H1 (cell line): Measurements from ENCODE around the gene LY9. TPM values are rescaled to one million over a fixed set of nuclear protein-coding genes. Genes with fewer than 3 reads are reported as not detected.

Source experiments
- CTCF ChIA-PET: fragments of 300-600 bp; sonication (Branson Sonifier 250); formaldehyde crosslinking; loops from one replicate; lab custom pipeline; 2021; ENCODE audit not compliant: partially characterized antibody; lab: Charles Lee
- POLR2A ChIA-PET: fragments of 300-600 bp; sonication (Branson Sonifier 250); formaldehyde crosslinking; loops from one replicate; lab custom pipeline; 2021; ENCODE audit warnings: inconsistent platforms; ENCODE audit not compliant: partially characterized antibody; lab: Charles Lee
- DNase-seq, 2 experiments: peaks; one replicate each; pipeline versions ENCODE4 v3.0.0 to v3.0.0-alpha.2; 2010 to 2022; ENCODE audit warnings: low spot score in 2 of 2, low read depth in 1 of 2, mixed read lengths in 1 of 2
- FAIRE-seq: peaks from 2 replicates; lab custom pipeline; 2011; peaks lifted over from hg19 to GRCh38; lab: Jason Lieb, UNC
- H2AFZ ChIP-seq: 2 replicates; pipeline ENCODE4 v1.8.1; 2012; ENCODE audit warnings: low read length, inconsistent platforms
- H2AK5ac ChIP-seq: 2 replicates; pipeline ENCODE4 v1.6.1; 2013; ENCODE audit warnings: low read depth, low read length
- H2BK120ac ChIP-seq: replicated peaks from 2 replicates; pipeline ENCODE3; 2013; ENCODE audit warnings: low read depth, low read length, inconsistent platforms
- H2BK12ac ChIP-seq: 2 replicates; pipeline ENCODE4 v1.6.1; 2013; ENCODE audit warnings: low read depth, low read length
- H2BK15ac ChIP-seq: 2 replicates; pipeline ENCODE4 v1.6.1; 2013; ENCODE audit warnings: low read length
- H2BK20ac ChIP-seq: 2 replicates; pipeline ENCODE4 v1.6.1; 2013; ENCODE audit warnings: low read length
- H2BK5ac ChIP-seq: 2 replicates; pipeline ENCODE4 v1.6.1; 2013; ENCODE audit warnings: low read depth, low read length
- H3K14ac ChIP-seq: 2 replicates; pipeline ENCODE4 v1.6.1; 2013; ENCODE audit warnings: inconsistent platforms; ENCODE audit not compliant: insufficient read length
- H3K18ac ChIP-seq: 2 replicates; pipeline ENCODE4 v1.6.1; 2013; ENCODE audit warnings: low read length; ENCODE audit errors: extremely low read depth
- H3K23ac ChIP-seq: 2 replicates; pipeline ENCODE4 v1.6.1; 2013; ENCODE audit warnings: inconsistent platforms; ENCODE audit not compliant: insufficient read length
- H3K23me2 ChIP-seq: 2 replicates; pipeline ENCODE4 v1.6.1; 2013; ENCODE audit warnings: low read depth, low read length
- H3K27ac ChIP-seq: 2 replicates; pipeline ENCODE4 v1.6.1; 2011; ENCODE audit warnings: low read depth, low read length, inconsistent platforms
- H3K27me3 ChIP-seq, 4 experiments: replicated peaks in 1 of 4; 1 replicate in 1 of 4; 2 replicates in 3 of 4; pipeline versions ENCODE4 v1.6.1 to v1.8.1; 2011 to 2013; ENCODE audit warnings: low read length in 3 of 4, mild to moderate bottlenecking in 3 of 4, inconsistent platforms in 2 of 4, mixed read lengths in 2 of 4, moderate library complexity in 1 of 4; ENCODE audit not compliant: control insufficient read depth in 3 of 4, insufficient read depth in 3 of 4; ENCODE audit errors: extremely low read depth in 1 of 4
- H3K36me3 ChIP-seq, 4 experiments: 2 replicates each; pipeline versions ENCODE4 v1.6.1 to v1.8.1; 2011 to 2013; ENCODE audit warnings: mild to moderate bottlenecking in 4 of 4, low read length in 3 of 4, moderate library complexity in 2 of 4, control low read depth in 1 of 4, inconsistent platforms in 1 of 4; ENCODE audit not compliant: insufficient read depth in 4 of 4, control insufficient read depth in 2 of 4
- H3K4ac ChIP-seq: replicated peaks from 2 replicates; pipeline ENCODE3; 2013; ENCODE audit warnings: low read length, low read depth, mixed read lengths, inconsistent platforms; ENCODE audit not compliant: insufficient read length
- H3K4me1 ChIP-seq, 4 experiments: replicated peaks in 1 of 4; 1 replicate in 1 of 4; 2 replicates in 3 of 4; pipeline versions ENCODE4 v1.6.1 to v1.8.1; 2011 to 2013; ENCODE audit warnings: low read length in 3 of 4, inconsistent platforms in 2 of 4, mixed read lengths in 1 of 4; ENCODE audit not compliant: insufficient read depth in 4 of 4, control insufficient read depth in 3 of 4
- H3K4me2 ChIP-seq, 2 experiments: 2 replicates each; pipeline versions ENCODE4 v1.6.1 to v1.8.1; 2011 to 2013; ENCODE audit warnings: low read depth in 2 of 2, low read length in 2 of 2, control low read depth in 1 of 2, inconsistent platforms in 1 of 2, mild to moderate bottlenecking in 1 of 2; ENCODE audit not compliant: insufficient read depth in 1 of 2
- H3K4me3 ChIP-seq, 4 experiments: fragments of 200-600, 300-600 bp in 1 of 4; sonication (generic), shearing (Covaris generic), sonication (Bioruptor Twin) in 1 of 4; 2 replicates each; pipeline versions ENCODE4 v1.5.1 to v1.8.1; 2011 to 2016; ENCODE audit warnings: low read length in 4 of 4, low read depth in 3 of 4, control low read depth in 2 of 4, inconsistent platforms in 2 of 4, mild to moderate bottlenecking in 2 of 4, mixed read lengths in 1 of 4, moderate library complexity in 1 of 4; ENCODE audit not compliant: insufficient read depth in 2 of 4; ENCODE audit errors: extremely low read depth in 1 of 4
- H3K56ac ChIP-seq: replicated peaks from 2 replicates; pipeline ENCODE3; 2013; ENCODE audit warnings: low read depth, mild to moderate bottlenecking, mixed read lengths, low read length, inconsistent platforms; ENCODE audit not compliant: insufficient read length
- H3K79me1 ChIP-seq: 2 replicates; pipeline ENCODE4 v1.6.1; 2013; ENCODE audit warnings: low read depth, low read length, control low read depth
- H3K79me2 ChIP-seq, 2 experiments: 2 replicates each; pipeline versions ENCODE4 v1.6.1 to v1.8.1; 2012 to 2013; ENCODE audit warnings: low read length in 2 of 2, mild to moderate bottlenecking in 2 of 2, inconsistent platforms in 1 of 2; ENCODE audit not compliant: insufficient read depth in 2 of 2, control insufficient read depth in 1 of 2
- H3K9ac ChIP-seq, 4 experiments: replicated peaks in 1 of 4; 1 replicate in 1 of 4; 2 replicates in 3 of 4; pipeline versions ENCODE4 v1.6.1 to v1.8.1; 2011 to 2013; ENCODE audit warnings: low read depth in 3 of 4, low read length in 3 of 4, control low read depth in 2 of 4, mild to moderate bottlenecking in 2 of 4, moderate library complexity in 2 of 4, inconsistent platforms in 1 of 4; ENCODE audit errors: extremely low read depth in 1 of 4
- H3K9me3 ChIP-seq, 2 experiments: 2 replicates each; pipeline versions ENCODE4 v1.6.1 to v1.8.1; 2012 to 2013; ENCODE audit warnings: mild to moderate bottlenecking in 2 of 2, moderate library complexity in 2 of 2, control low read depth in 1 of 2, inconsistent platforms in 1 of 2, low read depth in 1 of 2, low read length in 1 of 2, mixed read lengths in 1 of 2; ENCODE audit not compliant: insufficient read depth in 2 of 2
- H4K20me1 ChIP-seq, 2 experiments: replicated peaks in 1 of 2; 2 replicates each; pipeline versions ENCODE3 to v1.8.1; 2011 to 2013; ENCODE audit warnings: inconsistent platforms in 2 of 2, low read length in 2 of 2, mild to moderate bottlenecking in 1 of 2; ENCODE audit not compliant: insufficient read depth in 2 of 2, control insufficient read depth in 1 of 2
- H4K5ac ChIP-seq: 2 replicates; pipeline ENCODE4 v1.6.1; 2013; ENCODE audit warnings: low read length, low read depth, mixed read lengths, inconsistent platforms; ENCODE audit not compliant: insufficient read length
- H4K8ac ChIP-seq: 2 replicates; pipeline ENCODE4 v1.8.0; 2013; ENCODE audit warnings: mild to moderate bottlenecking, moderate library complexity, low read length, inconsistent platforms; ENCODE audit not compliant: insufficient read depth; ENCODE audit errors: extremely low read depth
- H4K91ac ChIP-seq: replicated peaks from 2 replicates; pipeline ENCODE3; 2013; ENCODE audit warnings: low read length, mixed read lengths, inconsistent platforms; ENCODE audit not compliant: insufficient read length
- CBX5 ChIP-seq: fragments of 300-800, 300-1000 bp; sonication (generic); IDR thresholded peaks from 2 replicates; pipeline ENCODE4 v1.7.1; 2016; ENCODE audit warnings: antibody characterized with exemption, low read length, low read depth
- CEBPB ChIP-seq: IDR thresholded peaks from 2 replicates; pipeline ENCODE4 v1.6.1; 2012; ENCODE audit warnings: low read depth, low read length
- CREB1 ChIP-seq: IDR thresholded peaks from 2 replicates; pipeline ENCODE4 v1.6.1; 2012; ENCODE audit warnings: inconsistent platforms
- GTF2F1 ChIP-seq: IDR thresholded peaks from 2 replicates; pipeline ENCODE4 v1.6.1; 2012; ENCODE audit warnings: low read depth, low read length, improper control_type of control experiment, borderline replicate concordance
- RBBP5 ChIP-seq: IDR thresholded peaks from 2 replicates; pipeline ENCODE4 v1.7.1; 2012; ENCODE audit warnings: low read depth, mild to moderate bottlenecking, inconsistent platforms, low read length, moderate library complexity, borderline replicate concordance
- RNF2 ChIP-seq: fragments of 200-900, 300-1000 bp; sonication (generic); IDR thresholded peaks from 2 replicates; pipeline ENCODE4 v1.7.1; 2016; ENCODE audit warnings: borderline replicate concordance, low read depth, mild to moderate bottlenecking, antibody characterized with exemption, low read length; ENCODE audit not compliant: poor library complexity, severe bottlenecking; ENCODE audit errors: missing control alignments
- SIX5 ChIP-seq: IDR thresholded peaks from 2 replicates; pipeline ENCODE4 v1.6.1; 2011; ENCODE audit warnings: mild to moderate bottlenecking, low read depth, low read length
- WGBS, 2 experiments: shearing (Covaris generic) in 1 of 2; methylation state at CpG; one replicate each; pipeline versions ENCODE4 v1.1.6 to v1.1.7; 2013 to 2015; ENCODE audit warnings: low lambda C conversion rate in 2 of 2, mixed read lengths in 2 of 2, inconsistent platforms in 1 of 2, low coverage in 1 of 2, missing lambda C conversion rate in 1 of 2; ENCODE audit not compliant: insufficient replicate concordance in 2 of 2, insufficient coverage in 1 of 2, insufficient read length in 1 of 2; ENCODE audit errors: extremely low coverage in 1 of 2, missing lambda C conversion rate in 1 of 2; 5-methylcytosine and 5-hydroxymethylcytosine counted together
- polyA plus RNA-seq, 7 experiments: library from polyadenylated mRNA; depleted of rRNA in 3 of 7; stranded (reverse) in 5 of 7; unstranded in 2 of 7; fragments of >200 nt in 5 of 7; fragments of 200-250 nt in 2 of 7; gene quantifications; 1 replicate in 5 of 7; 2 replicates in 1 of 7; 4 replicates in 1 of 7; pipeline versions ENCODE4 v1.2.1 to v1.2.3, GENCODE V29; 2011 to 2013; ENCODE audit warnings: missing spikeins in 2 of 7, mixed read lengths in 2 of 7
- total RNA-seq: library from RNA; stranded (reverse); fragmentation: NEBNext Ultra II Directional; extraction: Animal tissue kit (Norgen Biotek cat#: 25700); gene quantifications from 2 replicates; pipeline ENCODE4 v1.2.1, GENCODE V29; 2021
- TF ChIP-seq, protein P1 (sequence below): IDR thresholded peaks from 2 replicates; pipeline ENCODE4 v1.6.1; 2011; ENCODE audit warnings: low read depth, mild to moderate bottlenecking, low read length; ENCODE audit not compliant: insufficient read depth
- TF ChIP-seq, protein P2 (sequence below): IDR thresholded peaks from 2 replicates; pipeline ENCODE4 v1.6.1; 2012; ENCODE audit warnings: inconsistent platforms

LY9 gene
- total and polyA plus RNA-seq, 2 of the 8 experiments (the other 6 are each of a cell fraction or from before 2014, with no cell fraction given), result not detected

DNA sequence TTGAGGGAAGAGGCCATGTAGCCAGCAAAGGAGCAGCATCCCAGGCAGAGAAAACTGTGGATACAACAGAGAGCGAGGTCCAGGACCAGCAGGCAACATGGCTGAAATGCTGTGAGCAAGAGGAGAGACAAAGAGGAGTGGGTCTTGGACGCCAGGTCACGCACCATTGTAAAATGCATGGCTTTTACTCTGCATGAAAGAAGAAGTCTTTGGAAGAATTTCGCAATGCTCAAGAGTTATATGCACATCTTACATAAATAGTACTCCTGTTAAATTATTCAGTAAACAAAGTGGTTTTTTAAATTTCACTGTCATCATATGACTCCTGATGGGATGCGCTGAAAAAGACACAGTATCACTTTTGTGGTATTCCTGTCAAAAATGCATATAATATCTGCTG, 63.2 kb downstream of the LY9 start:
- WGBS, 2 experiments, result 88% methylated on average over 5 of the region's 5 CpGs; no CpG with 5 or more reads in 1 of the 2 experiments
- H3K4me3 ChIP-seq, result no peak overlapping the region
- peaks cover 0 to 2% (median 0%) of the 10 kb centered on the region in 4 experiments; a peak in 1 of 7 replicates for H3K4me1 ChIP-seq
- no peak overlapping the region for H2BK20ac ChIP-seq
- H3K79me1 ChIP-seq, result no peaks in the 10 kb centered on the region; the same call in 1 of the 2 replicates
- H3K14ac ChIP-seq, result no peak overlapping the region
- no peak overlapping the region for H3K27ac ChIP-seq
- POLR2A ChIA-PET, result no interaction called here
- no peaks in the 10 kb centered on the region for H3K36me3 ChIP-seq
- H4K5ac ChIP-seq, result no peak overlapping the region
- no peak overlapping the region for H2BK12ac ChIP-seq
- no peak overlapping the region for H2BK120ac ChIP-seq
- H4K91ac ChIP-seq, result no peak overlapping the region
- TF ChIP-seq CEBPB (peak; percentile 46; the same call in 1 of the 2 replicates), GTF2F1 (no peak), RNF2 (no peak), RBBP5 (no peak), CREB1 (no peak), SIX5 (no peak), CBX5 (no peak)
- TF ChIP-seq, protein P1, sequence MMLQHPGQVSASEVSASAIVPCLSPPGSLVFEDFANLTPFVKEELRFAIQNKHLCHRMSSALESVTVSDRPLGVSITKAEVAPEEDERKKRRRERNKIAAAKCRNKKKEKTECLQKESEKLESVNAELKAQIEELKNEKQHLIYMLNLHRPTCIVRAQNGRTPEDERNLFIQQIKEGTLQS, result no peak
- TF ChIP-seq, protein P2, sequence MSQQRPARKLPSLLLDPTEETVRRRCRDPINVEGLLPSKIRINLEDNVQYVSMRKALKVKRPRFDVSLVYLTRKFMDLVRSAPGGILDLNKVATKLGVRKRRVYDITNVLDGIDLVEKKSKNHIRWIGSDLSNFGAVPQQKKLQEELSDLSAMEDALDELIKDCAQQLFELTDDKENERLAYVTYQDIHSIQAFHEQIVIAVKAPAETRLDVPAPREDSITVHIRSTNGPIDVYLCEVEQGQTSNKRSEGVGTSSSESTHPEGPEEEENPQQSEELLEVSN, result no peak
- H3K56ac ChIP-seq, result no peak overlapping the region
- no peaks in the 10 kb centered on the region for H3K79me2 ChIP-seq
- H2AK5ac ChIP-seq, result no peak overlapping the region
- H4K20me1 ChIP-seq, result no peaks in the 10 kb centered on the region
- no peaks in the 10 kb centered on the region for H3K27me3 ChIP-seq
- no peak overlapping the region for H4K8ac ChIP-seq
- H2BK15ac ChIP-seq, result no peak overlapping the region
- FAIRE-seq, result no peak
- no peaks in the 10 kb centered on the region for H3K9me3 ChIP-seq
- no peak overlapping the region for H2AFZ ChIP-seq
- DNase-seq, result no peak
- H3K23me2 ChIP-seq, result no peaks in the 10 kb centered on the region
- H3K9ac ChIP-seq, result no peak overlapping the region
- no peak overlapping the region for H3K18ac ChIP-seq
- H2BK5ac ChIP-seq, result no peak overlapping the region
- no peak overlapping the region for H3K4me2 ChIP-seq
- no peak overlapping the region for H3K23ac ChIP-seq
- no peak overlapping the region for H3K4ac ChIP-seq
- CTCF ChIA-PET, result interaction anchor here (0.6 to 2.1 kb wide), 6 partner anchors 9 to 131 kb away, joined by 3 to 6 read pairs (median 4); partner anchors contain the start of gene ITLN2
